HG03196 (cell line): ENCODE results near the gene CARD16.

Experiments
- ATAC-seq: cut with Tn5 transposase; IDR thresholded peaks from one replicate; pipeline ENCODE4 v1.9.1; 2021; ENCODE audit not compliant: unreplicated experiment

CARD16 gene

GRCh38 chr11:105051559-105051958 lies 6.4 kb upstream of the CARD16 start:
- ATAC-seq = no peak

DNA sequence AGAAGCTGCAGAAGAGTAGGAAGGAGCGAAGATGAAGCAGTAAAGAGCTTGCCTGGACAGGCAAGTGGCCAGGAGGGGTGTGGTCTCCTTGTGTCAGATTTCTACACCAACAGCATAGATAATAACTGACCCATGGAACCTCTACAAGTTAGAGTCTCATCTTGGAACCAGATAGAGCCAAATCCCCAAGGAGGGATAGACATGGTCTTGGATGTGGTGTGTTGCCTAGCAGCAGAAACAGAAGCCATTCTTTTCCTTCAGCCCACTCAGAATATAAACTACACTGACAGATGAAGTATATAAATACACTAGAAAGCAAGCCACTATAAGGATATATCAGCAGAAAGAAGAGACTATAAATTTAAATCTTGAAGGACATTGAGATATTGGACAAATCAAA lies 4.3 kb upstream of the CARD16 start:
- no peak for ATAC-seq

DNA sequence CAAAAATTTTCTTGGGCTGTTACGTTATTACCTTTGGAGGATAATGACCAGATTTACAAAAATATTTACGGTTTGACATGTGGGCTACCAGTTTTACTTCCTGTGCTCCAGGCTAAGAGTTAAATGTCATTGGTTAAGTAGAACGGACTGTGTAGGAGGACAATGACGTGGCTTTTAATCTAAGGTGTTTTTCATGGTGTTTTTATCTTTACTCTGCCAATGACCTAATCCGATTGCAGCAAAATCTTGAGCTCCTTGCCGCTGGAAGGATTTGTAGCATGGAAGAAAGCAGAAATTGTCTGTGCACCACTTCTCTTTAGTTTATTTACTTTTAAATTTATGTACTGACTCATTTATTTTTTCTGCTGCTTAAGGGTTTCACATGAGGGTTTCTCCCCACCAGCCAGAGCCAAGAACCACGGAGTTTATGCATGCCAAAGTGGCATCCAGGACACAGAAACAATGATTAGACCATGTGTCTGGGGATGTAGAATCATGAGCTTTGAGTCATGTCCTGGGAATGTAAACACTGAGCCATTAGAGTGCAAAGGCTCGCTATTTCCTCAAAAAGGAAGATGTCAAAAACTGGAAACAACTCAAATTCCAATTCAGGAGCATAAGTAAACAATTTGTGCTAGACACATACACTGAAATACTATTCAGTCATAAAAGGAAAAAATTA lies 1.9 kb upstream of the CARD16 start:
- ATAC-seq = no peak

- ATAC-seq = no peak
Measured at GRCh38 chr11:105045676-105046296, 651 bp upstream of the CARD16 start.

- no peak for ATAC-seq
Measured at GRCh38 chr11:105042178-105042577, 3.0 kb downstream of the CARD16 start.

GRCh38 chr11:105040703-105041102 lies 4.4 kb downstream of the CARD16 start:
- ATAC-seq = no peak

DNA sequence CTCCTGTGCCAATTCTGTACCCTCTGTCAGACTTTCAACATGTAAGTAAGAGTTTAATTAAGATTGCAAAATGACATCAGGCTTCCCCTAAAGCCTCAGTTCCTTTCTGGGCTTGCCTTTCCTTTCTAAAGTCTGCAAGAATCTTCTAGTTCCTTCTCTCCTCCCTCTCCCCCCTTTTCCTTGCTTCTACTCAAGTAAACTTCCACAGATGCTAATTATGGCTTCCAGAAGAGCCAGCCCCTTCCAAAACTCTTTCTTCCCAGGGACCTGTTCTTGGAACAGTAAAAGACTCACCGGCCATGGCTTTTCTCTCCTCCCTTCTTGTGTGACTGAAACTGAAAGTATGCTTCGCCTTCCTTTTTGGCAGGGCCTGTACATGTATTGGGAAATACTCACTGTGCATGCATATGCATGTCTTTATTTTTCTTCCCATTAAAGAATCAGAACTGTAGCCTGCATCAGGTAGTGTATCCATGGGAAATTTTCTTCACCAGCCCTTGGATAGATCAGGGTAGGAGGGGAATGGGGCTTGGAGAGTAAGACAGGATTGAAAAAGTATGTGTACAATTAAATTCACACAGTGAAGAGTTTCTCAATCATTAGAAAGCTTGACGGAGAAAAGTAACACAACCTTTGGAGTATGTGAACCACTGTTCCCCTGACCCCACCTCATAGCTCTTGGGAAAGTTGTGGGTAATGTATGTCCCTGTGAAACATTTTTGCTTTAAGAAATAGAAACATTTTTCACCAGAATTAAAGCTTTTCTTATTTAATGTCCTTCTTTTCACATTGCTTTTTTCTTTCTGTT lies 10.1 kb downstream of the CARD16 start, which contains the start of gene CASP1:
TSS of gene CASP1 (minus strand) at position 332 of the 808 bp plus-strand sequence. CDS start at position 301, 31 bp downstream.
- ATAC-seq = peak; percentile 92

DNA sequence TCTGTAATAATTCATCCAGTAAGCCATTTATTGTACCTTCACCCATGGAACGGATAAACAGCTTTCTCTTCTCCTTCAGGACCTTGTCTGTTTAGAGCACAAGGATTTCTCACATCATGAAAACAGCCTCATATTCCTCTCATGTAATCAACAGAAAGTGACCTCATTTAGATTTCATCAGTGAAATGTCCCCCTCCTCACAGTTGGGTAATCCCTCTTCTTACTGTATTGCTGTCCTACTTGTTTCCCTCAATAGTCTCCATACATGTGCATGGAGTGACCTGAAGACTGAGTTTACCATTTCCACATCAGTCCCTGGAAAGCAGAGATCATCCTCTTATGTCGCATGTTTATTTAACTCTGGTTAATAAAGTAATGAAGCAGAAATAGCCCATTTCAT lies 10.7 kb downstream of the CARD16 start:
- peak; percentile 8 for ATAC-seq

GRCh38 chr11:105033781-105034180 lies 11.4 kb downstream of the CARD16 start:
- no peak for ATAC-seq

- ATAC-seq = no peak
Measured at GRCh38 chr11:105033343-105033742, 11.8 kb downstream of the CARD16 start.

DNA sequence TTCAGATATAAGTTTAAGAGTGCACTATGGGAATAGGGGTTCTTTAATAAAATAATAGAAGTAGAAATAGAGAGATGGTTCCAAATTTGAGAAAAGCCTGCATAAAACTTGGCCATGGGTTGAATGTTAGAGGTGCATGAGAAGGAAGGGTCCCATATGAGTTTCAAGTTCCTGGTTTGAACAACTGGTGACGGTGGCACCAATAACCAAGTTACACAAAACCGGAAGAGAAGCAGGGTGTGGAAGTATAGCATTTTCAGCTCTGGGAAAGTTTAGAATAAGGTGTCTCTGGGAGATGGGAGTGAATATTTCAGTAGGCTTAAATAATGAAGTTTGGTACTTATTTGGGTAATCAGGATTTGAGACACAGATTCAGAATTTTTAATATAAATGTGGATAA lies 12.6 kb downstream of the CARD16 start:
- no peak for ATAC-seq

DNA sequence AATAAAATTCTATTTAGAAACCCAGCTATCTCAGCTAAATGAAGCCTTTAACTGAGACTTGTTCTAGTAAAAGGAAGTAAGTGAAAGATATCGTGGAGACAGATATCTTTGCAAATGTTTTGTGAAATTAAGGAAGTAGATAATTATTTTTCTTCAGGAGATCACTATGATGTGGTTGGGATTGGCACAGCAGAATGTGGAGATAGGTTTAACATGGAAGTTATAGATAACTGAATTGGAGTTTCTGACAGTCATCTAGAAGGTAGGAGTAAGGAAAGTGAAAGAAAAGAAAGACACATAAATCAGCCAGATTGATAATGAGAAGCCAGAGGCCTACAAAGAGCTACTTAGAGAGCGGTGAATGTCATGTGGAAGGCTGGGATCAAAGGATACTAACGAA lies 17.5 kb downstream of the CARD16 start:
- ATAC-seq = no peak

DNA sequence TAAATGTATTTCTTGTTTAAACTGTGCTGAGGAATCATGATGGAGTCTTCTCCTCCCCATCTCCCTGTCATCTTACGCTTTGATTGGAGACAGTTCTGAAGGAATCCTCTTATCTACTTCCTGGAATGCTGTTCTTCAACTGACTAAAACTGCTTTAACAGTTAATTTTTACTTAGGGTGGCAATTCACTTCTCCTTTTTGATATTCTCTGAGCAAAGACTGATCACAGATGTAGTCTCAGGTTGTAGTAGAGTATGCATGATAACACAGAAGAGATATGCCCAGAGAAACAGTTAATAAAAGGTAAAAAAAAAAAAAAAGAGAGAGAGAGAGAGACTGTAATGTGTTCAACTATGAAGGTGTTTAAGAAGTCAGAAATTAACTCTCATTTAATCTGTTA lies 20.7 kb downstream of the CARD16 start:
- no peak for ATAC-seq

- no peak for ATAC-seq
Measured at GRCh38 chr11:105023003-105023402, 22.1 kb downstream of the CARD16 start, which contains the start of gene CASP5. TSS of gene CASP5 (minus strand) at chr11:105023168. CDS start at chr11:105023136, 32 bp downstream.

- no peak for ATAC-seq
Measured at GRCh38 chr11:105022527-105022926, 22.6 kb downstream of the CARD16 start.

DNA sequence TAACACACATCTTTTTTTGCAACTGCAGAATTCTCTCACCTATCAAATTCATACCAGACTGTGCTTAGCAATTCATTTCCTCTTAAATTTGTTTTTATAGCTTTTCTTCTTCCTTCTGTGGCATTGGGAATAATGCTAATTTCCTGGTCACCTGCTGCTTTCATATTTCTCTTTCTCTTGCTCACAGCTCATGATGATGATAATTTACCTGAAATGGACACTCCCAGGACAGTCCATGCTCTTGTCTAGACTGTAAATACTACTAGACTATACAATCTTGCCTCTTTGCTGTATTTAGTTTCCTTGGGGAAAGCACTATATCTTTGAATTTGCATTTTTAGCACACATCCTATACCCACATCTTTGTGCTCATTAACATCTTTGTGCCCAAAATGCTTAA lies 37.7 kb downstream of the CARD16 start:
- ATAC-seq = no peak

- ATAC-seq = no peak
Measured at GRCh38 chr11:105005451-105005845, 39.7 kb downstream of the CARD16 start.

DNA sequence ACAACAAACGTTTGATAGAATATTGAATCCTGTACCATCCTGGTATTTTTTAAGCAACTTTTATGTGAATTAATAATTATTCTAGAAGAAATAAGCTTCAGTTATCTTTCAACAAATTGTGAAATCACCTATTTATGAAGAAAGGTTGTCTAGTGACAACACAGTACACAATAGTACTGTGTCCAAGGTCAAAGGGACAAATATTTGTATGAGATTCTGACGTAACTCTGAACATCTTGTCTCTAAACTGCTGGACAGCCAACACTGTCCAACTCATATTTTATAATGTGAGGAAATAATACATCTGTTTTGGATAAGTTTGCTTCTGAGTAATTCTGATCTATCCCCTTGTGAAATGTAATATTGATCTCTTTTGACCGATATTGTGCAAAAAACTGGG lies 41.1 kb downstream of the CARD16 start:
- ATAC-seq = no peak

GRCh38 chr11:105003151-105003550 lies 42.0 kb downstream of the CARD16 start:
- no peak for ATAC-seq

GRCh38 chr11:105000797-105001196 lies 44.3 kb downstream of the CARD16 start:
- ATAC-seq = peak; percentile 92

GRCh38 chr11:105000167-105000566 lies 45.0 kb downstream of the CARD16 start:
- ATAC-seq = no peak

GRCh38 chr11:104999721-105000120 lies 45.4 kb downstream of the CARD16 start:
- ATAC-seq = no peak
